ENCODE data around the gene MAP3K2. TPM values are rescaled to one million over a fixed set of nuclear protein-coding genes. Genes with fewer than 3 reads are reported as not detected.

Gene MAP3K2
- total and polyA plus RNA-seq, 2 experiments from 2014 or later: 36.7 to 41.0 TPM

DNA sequence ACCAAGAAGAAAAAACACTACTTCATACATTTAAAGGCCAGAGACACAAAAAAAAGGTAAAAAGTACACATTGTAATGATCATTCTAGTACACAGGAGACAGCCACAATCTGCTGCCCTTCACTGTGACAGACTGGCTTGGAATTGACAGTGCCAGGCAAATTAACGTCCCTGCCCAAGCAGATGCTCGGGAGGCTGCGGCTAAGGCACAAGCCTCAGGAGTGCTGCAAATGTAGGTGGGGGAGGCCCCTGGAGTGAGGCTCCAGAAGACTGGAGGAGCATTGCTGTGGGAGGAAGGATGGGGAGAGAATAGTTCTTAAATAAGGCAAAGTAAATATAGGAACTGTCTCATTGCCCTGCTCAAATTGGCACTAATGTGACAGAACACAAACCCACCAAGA, 112.4 kb downstream of the MAP3K2 start:
- Histone ChIP-seq H4K20me1 (ENCODE audit: insufficient read depth) (no peaks in the 10 kb centered on the region), H3K4me2 (ENCODE audit: unreplicated experiment) (no peak overlapping the region), H3K4me1 (ENCODE audit: insufficient read depth) (no peaks in the 10 kb centered on the region), H3K4me3 (no peak overlapping the region), H3K36me3 (ENCODE audit: low read depth) (peaks cover 36% of the 10 kb centered on the region), H3K9ac (no peak overlapping the region), H3K79me2 (ENCODE audit: insufficient read depth) (0 out of 2 replicates have a peak, but pooled peaks cover 3% of the 10 kb centered on the region), H3K9me3 (ENCODE audit: low read depth) (no peaks in the 10 kb centered on the region), H2AFZ (no peak overlapping the region), H3K27me3 (replicated peaks; ENCODE audit: insufficient read depth) (no peaks in the 10 kb centered on the region), H3K9me2 (ENCODE audit: insufficient read depth) (no peaks in the 10 kb centered on the region), H3F3A (ENCODE audit: insufficient read depth) (no peaks in the 10 kb centered on the region), H3K27ac (no peak overlapping the region)
- WGBS, 2 experiments (ENCODE audit: low coverage in 1 of 2, low lambda C conversion rate in 2 of 2, missing lambda C conversion rate in 2 of 2): 84 to 86% methylated on average over 3 of the region's 3 CpGs
- in situ Hi-C loops (cut with MboI): no loop called here
- TF ChIP-seq EZH2phosphoT487 (IDR thresholded peaks at IDR 0.05; ENCODE audit: insufficient read depth, low read depth) (no peak), EZH2 (IDR thresholded peaks at IDR 0.05; ENCODE audit: insufficient read depth, poor library complexity, severe bottlenecking) (no peak)
- DNase-seq: no peak

DNA sequence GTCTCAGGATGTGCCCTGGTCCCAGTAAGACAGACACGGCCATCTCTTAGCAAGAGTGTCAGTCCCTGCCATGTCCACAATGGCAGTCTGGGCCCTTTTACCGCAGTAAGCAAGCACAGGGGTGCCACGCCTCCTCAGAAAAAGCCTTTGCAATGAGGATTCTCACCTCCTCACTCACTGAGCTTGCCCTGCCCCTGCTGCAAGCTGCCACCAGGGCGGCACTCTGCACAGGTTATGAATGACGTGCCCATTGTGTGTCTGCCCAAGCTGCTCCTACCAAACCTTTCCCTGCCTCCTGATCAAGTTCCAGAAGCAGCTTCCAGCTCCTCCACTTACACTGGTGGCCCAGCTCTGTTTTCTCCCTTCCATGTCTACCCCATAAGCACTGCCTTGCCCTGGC, 117.1 kb downstream of the MAP3K2 start:
- WGBS, 2 experiments (ENCODE audit: low coverage in 1 of 2, low lambda C conversion rate in 2 of 2, missing lambda C conversion rate in 2 of 2): 97 to 100% methylated on average over 5 of the region's 5 CpGs
- Histone ChIP-seq H3F3A (ENCODE audit: insufficient read depth) (no peaks in the 10 kb centered on the region), H3K4me1 (ENCODE audit: insufficient read depth) (no peaks in the 10 kb centered on the region), H3K9me2 (ENCODE audit: insufficient read depth) (no peaks in the 10 kb centered on the region), H3K27ac (no peak overlapping the region), H3K4me2 (ENCODE audit: unreplicated experiment) (no peak overlapping the region), H3K9me3 (ENCODE audit: low read depth) (no peaks in the 10 kb centered on the region), H3K79me2 (ENCODE audit: insufficient read depth) (no peaks in the 10 kb centered on the region), H4K20me1 (ENCODE audit: insufficient read depth) (no peaks in the 10 kb centered on the region), H3K9ac (no peak overlapping the region), H3K4me3 (no peak overlapping the region), H3K36me3 (ENCODE audit: low read depth) (peaks cover 48% of the 10 kb centered on the region), H2AFZ (no peak overlapping the region), H3K27me3 (replicated peaks; ENCODE audit: insufficient read depth) (no peaks in the 10 kb centered on the region)
- no peak for TF ChIP-seq EZH2phosphoT487 (IDR thresholded peaks at IDR 0.05; ENCODE audit: insufficient read depth, low read depth)
- TF ChIP-seq EZH2 (IDR thresholded peaks at IDR 0.05; ENCODE audit: insufficient read depth, poor library complexity, severe bottlenecking): no peak
- no peak for DNase-seq
- in situ Hi-C loops (cut with MboI): no loop called here

DNA sequence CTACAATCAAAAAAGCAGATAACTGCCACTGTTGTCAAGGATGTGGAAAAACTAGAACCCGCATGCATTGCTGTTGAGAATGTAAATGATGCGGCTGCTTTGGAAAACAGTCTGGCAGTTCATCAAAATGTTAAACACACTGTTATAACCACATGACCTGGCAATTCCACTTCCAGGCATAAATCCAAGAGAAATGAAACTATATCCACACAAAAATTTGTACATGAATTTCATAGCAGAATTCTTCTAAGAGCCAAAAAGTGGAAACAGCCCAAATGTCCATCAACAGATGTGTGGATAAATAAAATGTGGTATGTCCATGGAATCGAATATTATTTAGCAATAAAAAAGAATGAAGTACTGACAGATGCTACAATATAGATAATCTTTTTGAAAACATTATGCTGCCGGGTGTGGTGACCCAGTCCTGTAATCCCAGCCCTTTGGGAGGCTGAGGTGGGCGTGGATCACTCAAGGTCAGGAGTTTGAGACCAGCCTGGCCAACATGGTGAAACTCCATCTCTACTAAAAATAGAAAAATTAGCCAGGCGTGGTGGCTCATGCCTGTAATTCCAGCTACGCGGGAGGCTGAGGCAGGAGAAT, 125.9 kb downstream of the MAP3K2 start:
- Histone ChIP-seq H3K9me3 (ENCODE audit: low read depth) (no peaks in the 10 kb centered on the region), H4K20me1 (ENCODE audit: insufficient read depth) (no peaks in the 10 kb centered on the region), H3K4me1 (ENCODE audit: insufficient read depth) (no peaks in the 10 kb centered on the region), H2AFZ (no peak overlapping the region), H3K4me3 (no peak overlapping the region), H3K27me3 (replicated peaks; ENCODE audit: insufficient read depth) (no peaks in the 10 kb centered on the region), H3K27ac (no peak overlapping the region), H3K9ac (no peak overlapping the region), H3K9me2 (ENCODE audit: insufficient read depth) (no peaks in the 10 kb centered on the region), H3K36me3 (ENCODE audit: low read depth) (peaks cover 24% of the 10 kb centered on the region; the same call in 1 of the 2 replicates), H3K79me2 (ENCODE audit: insufficient read depth) (no peaks in the 10 kb centered on the region), H3K4me2 (ENCODE audit: unreplicated experiment) (no peak overlapping the region), H3F3A (ENCODE audit: insufficient read depth) (no peaks in the 10 kb centered on the region)
- no peak for DNase-seq
- in situ Hi-C loops (cut with MboI): no loop called here
- WGBS, 2 experiments (ENCODE audit: low coverage in 1 of 2, low lambda C conversion rate in 2 of 2, missing lambda C conversion rate in 2 of 2): 91 to 92% methylated on average over 8 of the region's 8 CpGs
- TF ChIP-seq EZH2phosphoT487 (IDR thresholded peaks at IDR 0.05; ENCODE audit: insufficient read depth, low read depth): no peak
- TF ChIP-seq EZH2 (IDR thresholded peaks at IDR 0.05; ENCODE audit: insufficient read depth, poor library complexity, severe bottlenecking): no peak

DNA sequence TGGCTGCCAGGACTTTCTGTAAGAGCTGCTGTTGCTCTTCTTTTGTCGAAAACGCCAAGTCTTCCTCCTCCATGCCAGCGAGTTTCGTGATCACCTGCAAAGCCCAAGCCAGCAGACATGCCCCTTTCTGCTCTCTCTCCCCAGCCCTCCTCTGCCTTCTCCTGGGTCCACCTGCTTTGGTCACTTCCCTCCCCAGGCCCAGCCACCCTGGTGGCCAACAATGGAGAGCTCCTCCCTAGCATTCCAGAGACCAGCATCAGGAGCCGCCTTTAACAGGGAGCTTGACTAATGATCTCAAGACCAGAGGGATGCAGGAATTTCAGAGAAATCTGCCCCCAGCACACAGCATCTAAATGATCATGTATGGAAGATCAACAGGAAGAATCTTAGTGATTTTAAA, 128.4 kb downstream of the MAP3K2 start:
- Histone ChIP-seq H3F3A (ENCODE audit: insufficient read depth) (no peaks in the 10 kb centered on the region), H3K4me2 (ENCODE audit: unreplicated experiment) (no peak overlapping the region), H3K4me3 (no peak overlapping the region), H4K20me1 (ENCODE audit: insufficient read depth) (no peaks in the 10 kb centered on the region), H3K27me3 (replicated peaks; ENCODE audit: insufficient read depth) (no peaks in the 10 kb centered on the region), H3K9ac (no peak overlapping the region), H3K36me3 (ENCODE audit: low read depth) (peaks cover 29% of the 10 kb centered on the region; the same call in 1 of the 2 replicates), H3K27ac (no peak overlapping the region), H2AFZ (no peak overlapping the region), H3K9me3 (ENCODE audit: low read depth) (no peaks in the 10 kb centered on the region), H3K9me2 (ENCODE audit: insufficient read depth) (no peaks in the 10 kb centered on the region), H3K79me2 (ENCODE audit: insufficient read depth) (no peaks in the 10 kb centered on the region), H3K4me1 (ENCODE audit: insufficient read depth) (peaks cover 8% of the 10 kb centered on the region)
- no peak for TF ChIP-seq EZH2 (IDR thresholded peaks at IDR 0.05; ENCODE audit: insufficient read depth, poor library complexity, severe bottlenecking)
- no peak for TF ChIP-seq EZH2phosphoT487 (IDR thresholded peaks at IDR 0.05; ENCODE audit: insufficient read depth, low read depth)
- no peak for DNase-seq
- WGBS, 2 experiments (ENCODE audit: low coverage in 1 of 2, low lambda C conversion rate in 2 of 2, missing lambda C conversion rate in 2 of 2): 96 to 98% methylated on average over 5 of the region's 5 CpGs
- in situ Hi-C loops (cut with MboI): no loop called here

Measured in GM23248 (cell line).